Measurements from ENCODE around the gene DCC.

DNA sequence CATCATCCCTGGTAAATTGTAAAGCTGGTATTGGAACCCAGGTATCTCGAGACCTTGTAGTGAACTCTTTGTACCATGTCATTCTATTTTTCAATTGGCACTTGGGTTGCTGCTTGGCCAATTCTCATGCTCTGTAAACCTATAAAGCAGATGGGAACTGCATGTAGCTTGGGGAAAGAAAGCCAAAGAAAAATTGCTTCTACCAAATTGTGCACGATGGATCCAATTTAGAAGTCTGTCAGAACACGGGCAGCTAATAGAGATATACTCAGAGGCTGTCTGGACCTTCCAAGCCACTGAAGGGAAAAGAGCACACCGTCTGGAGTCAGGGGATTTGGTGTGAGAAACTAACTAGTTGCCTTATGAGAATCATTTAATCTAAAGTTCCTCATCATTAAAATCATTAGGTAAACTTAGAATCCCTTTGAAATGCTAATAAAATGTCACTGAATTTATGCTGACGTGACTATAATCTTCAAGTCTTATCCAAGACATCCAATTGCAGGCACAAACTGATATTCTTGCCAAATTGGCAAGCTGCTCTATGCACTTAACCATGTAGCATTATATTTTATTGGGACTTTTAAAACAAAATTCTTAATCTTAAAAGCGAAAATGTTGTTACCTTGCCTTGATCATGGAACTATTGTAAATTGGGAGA is 206.8 kb downstream of the DCC start:
- TF ChIP-seq EP300 (IDR thresholded peaks at IDR 0.05; ENCODE audit: low read depth) (no peak), CTCF (IDR thresholded peaks at IDR 0.05) (no peak), POLR2A (IDR thresholded peaks at IDR 0.05) (no peak)

Data from transverse colon (tissue), 3 donors.